Measurements from ENCODE around the gene ETF1. TPM values are rescaled to one million over a fixed set of nuclear protein-coding genes. Genes with fewer than 3 reads are reported as not detected.

Gene ETF1
- polyA plus RNA-seq, 1 experiment: 107 TPM

DNA sequence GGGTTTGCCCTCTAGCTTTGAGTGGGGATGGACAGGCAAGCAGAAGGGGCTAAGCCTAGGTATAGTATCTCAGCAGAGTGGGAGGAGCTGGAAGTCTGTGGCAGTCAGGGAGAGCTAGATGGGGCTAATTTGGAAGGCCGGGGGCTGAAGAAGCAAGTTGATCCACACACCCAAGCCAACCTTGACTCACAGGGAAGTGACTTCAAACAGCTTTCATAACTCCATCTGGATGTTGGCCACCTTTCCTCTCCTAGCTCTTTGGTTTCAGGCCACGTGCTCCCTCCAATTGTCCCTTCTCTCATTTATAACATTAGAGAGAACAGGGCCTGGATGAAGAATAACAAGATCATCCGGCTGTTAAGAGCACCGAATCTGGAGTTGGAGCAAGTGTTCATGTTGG lies 40.9 kb downstream of the ETF1 start:
- TF ChIP-seq, protein P1, sequence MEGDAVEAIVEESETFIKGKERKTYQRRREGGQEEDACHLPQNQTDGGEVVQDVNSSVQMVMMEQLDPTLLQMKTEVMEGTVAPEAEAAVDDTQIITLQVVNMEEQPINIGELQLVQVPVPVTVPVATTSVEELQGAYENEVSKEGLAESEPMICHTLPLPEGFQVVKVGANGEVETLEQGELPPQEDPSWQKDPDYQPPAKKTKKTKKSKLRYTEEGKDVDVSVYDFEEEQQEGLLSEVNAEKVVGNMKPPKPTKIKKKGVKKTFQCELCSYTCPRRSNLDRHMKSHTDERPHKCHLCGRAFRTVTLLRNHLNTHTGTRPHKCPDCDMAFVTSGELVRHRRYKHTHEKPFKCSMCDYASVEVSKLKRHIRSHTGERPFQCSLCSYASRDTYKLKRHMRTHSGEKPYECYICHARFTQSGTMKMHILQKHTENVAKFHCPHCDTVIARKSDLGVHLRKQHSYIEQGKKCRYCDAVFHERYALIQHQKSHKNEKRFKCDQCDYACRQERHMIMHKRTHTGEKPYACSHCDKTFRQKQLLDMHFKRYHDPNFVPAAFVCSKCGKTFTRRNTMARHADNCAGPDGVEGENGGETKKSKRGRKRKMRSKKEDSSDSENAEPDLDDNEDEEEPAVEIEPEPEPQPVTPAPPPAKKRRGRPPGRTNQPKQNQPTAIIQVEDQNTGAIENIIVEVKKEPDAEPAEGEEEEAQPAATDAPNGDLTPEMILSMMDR (IDR thresholded peaks at IDR 0.05; ENCODE audit: low read depth, low read length): no peak
- CTCF ChIA-PET: interaction anchor here (0.8 to 3.6 kb wide), 8 partner anchors 9 to 322 kb away, joined by 3 to 86 read pairs (median 9); partner anchors contain the start of gene EGR1
- Histone ChIP-seq H3K4me3 (ENCODE audit: low read depth, low read length) (no peak overlapping the region), H3K9me3 (ENCODE audit: control insufficient read depth, insufficient read depth, low read length) (no peaks in the 10 kb centered on the region), H3K27ac (ENCODE audit: low read depth, low read length) (no peak overlapping the region), H3K27me3 (ENCODE audit: control insufficient read depth, insufficient read depth, low read length) (no peaks in the 10 kb centered on the region)
- POLR2A ChIA-PET: interaction anchor here (0.6 to 2.9 kb wide), 2 partner anchors 9 to 41 kb away, joined by 4 to 8 read pairs; partner anchors contain the start of gene ETF1
- DNase-seq (ENCODE audit: low read depth, low spot score): no peak

DNA sequence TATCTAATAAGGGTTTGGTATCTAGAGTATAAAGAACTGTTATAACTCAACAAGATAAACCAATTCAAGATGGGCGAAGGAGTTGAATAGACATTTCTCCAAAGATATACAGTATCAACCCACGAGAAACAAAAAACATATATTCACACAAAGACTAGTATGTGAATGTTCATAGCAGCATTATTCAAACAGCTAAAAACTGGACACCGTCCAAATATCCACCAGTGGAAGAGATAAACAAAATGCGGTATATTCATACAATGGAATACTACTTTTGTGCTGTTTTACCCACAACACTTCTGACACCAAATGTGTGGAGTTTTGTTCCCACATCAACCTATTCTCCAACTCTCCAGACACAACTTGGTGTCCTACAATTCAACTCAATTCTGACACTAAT lies 44.7 kb downstream of the ETF1 start:
- ChIA-PET POLR2A (no interaction called here), CTCF (interaction anchor here (0.8 to 2.3 kb wide), 5 partner anchors 34 to 146 kb away, joined by 3 to 11 read pairs (median 6); partner anchors contain the start of genes EGR1 and KDM3B)
- Histone ChIP-seq H3K27ac (ENCODE audit: low read depth, low read length) (no peak overlapping the region), H3K27me3 (ENCODE audit: control insufficient read depth, insufficient read depth, low read length) (no peaks in the 10 kb centered on the region), H3K9me3 (ENCODE audit: control insufficient read depth, insufficient read depth, low read length) (no peaks in the 10 kb centered on the region), H3K4me3 (ENCODE audit: low read depth, low read length) (no peak overlapping the region)
- TF ChIP-seq, protein P1 (IDR thresholded peaks at IDR 0.05; ENCODE audit: low read depth, low read length): no peak
- DNase-seq (ENCODE audit: low read depth, low spot score): no peak

DNA sequence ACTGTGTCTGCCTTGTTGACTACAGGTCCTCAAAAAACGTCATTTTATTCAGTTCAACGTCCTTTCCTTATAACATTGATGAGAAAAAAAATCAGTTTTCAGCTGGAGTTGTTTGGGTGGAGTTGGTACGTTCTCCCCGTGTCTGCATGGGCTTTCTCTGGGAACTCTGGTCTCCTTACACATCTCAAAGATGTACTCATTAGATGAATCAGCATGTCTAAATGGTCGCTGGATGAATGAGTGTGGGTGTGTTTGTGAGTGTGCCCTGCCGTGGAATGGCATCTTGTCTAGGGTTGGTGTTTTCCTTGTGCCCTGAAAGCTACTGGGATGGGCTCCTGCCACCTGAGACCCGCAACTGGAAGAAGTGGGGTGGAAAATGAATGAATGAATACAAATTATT lies 47.7 kb downstream of the ETF1 start:
- Histone ChIP-seq H3K4me3 (ENCODE audit: low read depth, low read length) (no peak overlapping the region), H3K9me3 (ENCODE audit: control insufficient read depth, insufficient read depth, low read length) (no peaks in the 10 kb centered on the region), H3K27me3 (ENCODE audit: control insufficient read depth, insufficient read depth, low read length) (no peaks in the 10 kb centered on the region), H3K27ac (ENCODE audit: low read depth, low read length) (no peak overlapping the region)
- CTCF ChIA-PET: no interaction called here
- TF ChIP-seq, protein P1 (IDR thresholded peaks at IDR 0.05; ENCODE audit: low read depth, low read length): no peak
- DNase-seq (ENCODE audit: low read depth, low spot score): no peak
- POLR2A ChIA-PET: no interaction called here

DNA sequence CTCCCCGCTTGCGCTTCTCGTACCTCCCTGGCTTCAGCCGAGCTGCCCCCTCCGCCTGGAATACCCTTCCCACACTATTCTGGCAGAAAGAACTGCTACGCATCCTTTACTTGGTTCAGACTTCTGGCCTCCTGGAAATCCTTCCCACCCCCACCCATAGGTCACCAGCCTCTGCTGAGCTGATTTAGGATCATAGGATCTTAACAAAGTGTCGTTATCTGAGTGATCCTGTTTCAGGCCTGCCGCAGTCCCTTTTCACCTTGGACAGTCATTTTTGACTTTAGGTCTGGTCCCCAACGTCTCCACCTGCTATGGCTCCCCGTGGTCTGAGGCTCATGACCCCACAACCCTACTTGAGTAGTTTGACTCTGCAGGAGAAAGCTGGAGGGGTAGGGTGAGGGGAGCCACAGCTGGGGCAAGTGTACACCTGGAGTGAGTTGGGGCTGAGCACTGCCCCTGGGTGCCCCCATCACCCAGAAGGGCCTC lies 50.4 kb downstream of the ETF1 start:
- Histone ChIP-seq H3K27me3 (ENCODE audit: control insufficient read depth, insufficient read depth, low read length) (no peaks in the 10 kb centered on the region), H3K9me3 (ENCODE audit: control insufficient read depth, insufficient read depth, low read length) (no peaks in the 10 kb centered on the region), H3K27ac (ENCODE audit: low read depth, low read length) (no peak overlapping the region), H3K4me3 (ENCODE audit: low read depth, low read length) (peak overlapping the region; percentile 62)
- TF ChIP-seq, protein P1 (IDR thresholded peaks at IDR 0.05; ENCODE audit: low read depth, low read length): no peak
- CTCF ChIA-PET: interaction anchor here (0.5 to 2.1 kb wide), 4 partner anchors 11 to 147 kb away, joined by 3 to 14 read pairs (median 7); partner anchors contain the start of gene EGR1
- DNase-seq (ENCODE audit: low read depth, low spot score): no peak
- POLR2A ChIA-PET: interaction anchor here (0.6 to 1.0 kb wide), 6 partner anchors 9 to 63 kb away, joined by 3 to 6 read pairs (median 4); no protein-coding TSS in a partner anchor

All from AG04450 (cell line).